NT2/D1 (cell line): Measurements from ENCODE around the gene DUSP14.

Experiments
- DNase-seq: peaks from one replicate; pipeline ENCODE4 v3.0.0-alpha.2; 2011; ENCODE audit warnings: low read depth, low spot score
- H3K27me3 ChIP-seq: 2 replicates; pipeline ENCODE4 v1.6.0; 2011; ENCODE audit warnings: mild to moderate bottlenecking; ENCODE audit not compliant: insufficient read length, insufficient read depth
- H3K36me3 ChIP-seq: 2 replicates; pipeline ENCODE4 v1.6.1; 2011; ENCODE audit warnings: mild to moderate bottlenecking, low read length, mixed read lengths; ENCODE audit not compliant: insufficient read depth, insufficient read length
- H3K4me1 ChIP-seq: 2 replicates; pipeline ENCODE4 v1.5.1; 2011; ENCODE audit not compliant: insufficient read depth, insufficient read length
- H3K4me3 ChIP-seq: 2 replicates; pipeline ENCODE4 v1.5.1; 2011; ENCODE audit warnings: low read depth; ENCODE audit not compliant: insufficient read length
- H3K9ac ChIP-seq: 2 replicates; pipeline ENCODE4 v1.6.0; 2011; ENCODE audit warnings: low read depth; ENCODE audit not compliant: insufficient read length
- H3K9me3 ChIP-seq: 2 replicates; pipeline ENCODE4 v1.5.1; 2011; ENCODE audit warnings: mild to moderate bottlenecking, low read length; ENCODE audit not compliant: insufficient read depth
- SUZ12 ChIP-seq: IDR thresholded peaks from 2 replicates; pipeline ENCODE4 v1.6.1; 2011; ENCODE audit not compliant: insufficient read length, insufficient read depth; ENCODE audit errors: extremely low read depth
- YY1 ChIP-seq: IDR thresholded peaks from 2 replicates; pipeline ENCODE4 v1.6.1; 2011; ENCODE audit not compliant: insufficient read length, insufficient read depth
- ZNF274 ChIP-seq: IDR thresholded peaks from 2 replicates; pipeline ENCODE4 v1.6.1; 2011; ENCODE audit warnings: mild to moderate bottlenecking, low read depth, low read length

The DUSP14 gene

GRCh38 chr17:37518826-37519225 is 29.1 kb downstream of the DUSP14 start:
- TF ChIP-seq ZNF274 = no peak
- TF ChIP-seq SUZ12 = no peak
- no peak for TF ChIP-seq YY1
- no peaks in the 10 kb centered on the region for H3K27me3 ChIP-seq
- no peak overlapping the region for H3K4me3 ChIP-seq
- H3K9ac ChIP-seq = no peak overlapping the region
- DNase-seq = no peak
- H3K4me1 ChIP-seq = no peaks in the 10 kb centered on the region
- H3K36me3 ChIP-seq = peaks cover 40% of the 10 kb centered on the region
- H3K9me3 ChIP-seq = no peaks in the 10 kb centered on the region

GRCh38 chr17:37519251-37519985 is 29.7 kb downstream of the DUSP14 start:
- Histone ChIP-seq H3K4me3 (no peak overlapping the region), H3K27me3 (no peaks in the 10 kb centered on the region), H3K36me3 (peaks cover 42% of the 10 kb centered on the region), H3K9me3 (no peaks in the 10 kb centered on the region), H3K4me1 (no peaks in the 10 kb centered on the region), H3K9ac (no peak overlapping the region)
- TF ChIP-seq YY1 = no peak
- TF ChIP-seq SUZ12 = no peak
- TF ChIP-seq ZNF274 = no peak
- no peak for DNase-seq

GRCh38 chr17:37520174-37520573 is 30.5 kb downstream of the DUSP14 start:
- H3K27me3 ChIP-seq = no peaks in the 10 kb centered on the region
- no peak overlapping the region for H3K9ac ChIP-seq
- no peak overlapping the region for H3K4me3 ChIP-seq
- no peak for DNase-seq
- TF ChIP-seq ZNF274 (no peak), SUZ12 (no peak), YY1 (no peak)
- no peaks in the 10 kb centered on the region for H3K4me1 ChIP-seq
- H3K36me3 ChIP-seq = peaks cover 40% of the 10 kb centered on the region
- H3K9me3 ChIP-seq = no peaks in the 10 kb centered on the region

GRCh38 chr17:37521821-37522220 is 32.1 kb downstream of the DUSP14 start:
- H3K36me3 ChIP-seq = peaks cover 40% of the 10 kb centered on the region
- no peak for TF ChIP-seq SUZ12
- TF ChIP-seq YY1 = no peak
- TF ChIP-seq ZNF274 = no peak
- no peaks in the 10 kb centered on the region for H3K27me3 ChIP-seq
- H3K4me1 ChIP-seq = no peaks in the 10 kb centered on the region
- H3K9me3 ChIP-seq = no peaks in the 10 kb centered on the region
- no peak for DNase-seq
- H3K9ac ChIP-seq = no peak overlapping the region
- H3K4me3 ChIP-seq = no peak overlapping the region

- Histone ChIP-seq H3K9ac (no peak overlapping the region), H3K36me3 (peaks cover 26% of the 10 kb centered on the region), H3K4me3 (no peak overlapping the region), H3K9me3 (no peaks in the 10 kb centered on the region), H3K27me3 (no peaks in the 10 kb centered on the region), H3K4me1 (no peaks in the 10 kb centered on the region)
- no peak for DNase-seq
- TF ChIP-seq SUZ12 (no peak), YY1 (no peak), ZNF274 (no peak)
Measured at GRCh38 chr17:37523715-37524219, 34.1 kb downstream of the DUSP14 start.

GRCh38 chr17:37527249-37527851 is 37.7 kb downstream of the DUSP14 start:
- H3K36me3 ChIP-seq = peaks cover 18% of the 10 kb centered on the region
- H3K9me3 ChIP-seq = no peaks in the 10 kb centered on the region
- no peaks in the 10 kb centered on the region for H3K4me1 ChIP-seq
- H3K9ac ChIP-seq = no peak overlapping the region
- TF ChIP-seq YY1 (no peak), ZNF274 (no peak), SUZ12 (no peak)
- DNase-seq = peak; percentile 25
- no peaks in the 10 kb centered on the region for H3K27me3 ChIP-seq
- no peak overlapping the region for H3K4me3 ChIP-seq

GRCh38 chr17:37530420-37530819 is 40.7 kb downstream of the DUSP14 start:
- TF ChIP-seq SUZ12 = no peak
- no peak for TF ChIP-seq YY1

More at GRCh38 chr17:37530420-37530819, 40.7 kb downstream of the DUSP14 start:
- Histone ChIP-seq H3K4me1 (no peaks in the 10 kb centered on the region), H3K36me3 (peaks cover 12% of the 10 kb centered on the region), H3K27me3 (no peaks in the 10 kb centered on the region), H3K4me3 (no peak overlapping the region), H3K9ac (no peak overlapping the region), H3K9me3 (no peaks in the 10 kb centered on the region)
- DNase-seq = no peak
